Brain microvascular endothelial cell (primary cell): ENCODE results near the gene TIAM2.

Experiments used
- DNase-seq: peaks from one replicate; pipeline ENCODE4 v3.0.0-alpha.2; 2020
- H3K27ac ChIP-seq: fragments of 250-450 bp; sonication (Bioruptor Pico); 2 replicates; pipeline ENCODE4 v1.5.1; 2020; ENCODE audit warnings: mild to moderate bottlenecking, moderate library complexity
- H3K27me3 ChIP-seq: fragments of 250-450 bp; sonication (Bioruptor Pico); replicated peaks from 2 replicates; pipeline ENCODE4 v1.5.1; 2020; ENCODE audit warnings: mild to moderate bottlenecking
- H3K36me3 ChIP-seq: fragments of 250-450 bp; sonication (Bioruptor Pico); replicated peaks from 2 replicates; pipeline ENCODE4 v1.5.1; 2020; ENCODE audit warnings: mild to moderate bottlenecking
- H3K4me3 ChIP-seq: 2 replicates; pipeline ENCODE4 v1.5.1; 2011; ENCODE audit warnings: low read depth, mild to moderate bottlenecking, control low read depth, low read length, moderate library complexity
- CTCF ChIP-seq: IDR thresholded peaks from 2 replicates; pipeline ENCODE4 v1.5.1; 2011; ENCODE audit warnings: low read depth, mild to moderate bottlenecking, moderate library complexity, low read length, control low read depth, inconsistent platforms; ENCODE audit errors: missing control alignments
- in situ Hi-C: cut with HindIII; loops from 2 replicates; pipeline ENCODE4 v1.10.0; 2017; ENCODE audit warnings: low sequenced_read_pairs, low pct_ligation_motif_present

TIAM2 gene

GRCh38 chr6:155126727-155127439 lies 131.8 kb downstream of the TIAM2 start:
- peak; percentile 93 for DNase-seq
- Histone ChIP-seq H3K27me3 (no peaks in the 10 kb centered on the region), H3K4me3 (no peak overlapping the region), H3K27ac (peak overlapping the region; percentile 67), H3K36me3 (no peaks in the 10 kb centered on the region)
- in situ Hi-C loops: no loop called here
- no peak for TF ChIP-seq CTCF

DNA sequence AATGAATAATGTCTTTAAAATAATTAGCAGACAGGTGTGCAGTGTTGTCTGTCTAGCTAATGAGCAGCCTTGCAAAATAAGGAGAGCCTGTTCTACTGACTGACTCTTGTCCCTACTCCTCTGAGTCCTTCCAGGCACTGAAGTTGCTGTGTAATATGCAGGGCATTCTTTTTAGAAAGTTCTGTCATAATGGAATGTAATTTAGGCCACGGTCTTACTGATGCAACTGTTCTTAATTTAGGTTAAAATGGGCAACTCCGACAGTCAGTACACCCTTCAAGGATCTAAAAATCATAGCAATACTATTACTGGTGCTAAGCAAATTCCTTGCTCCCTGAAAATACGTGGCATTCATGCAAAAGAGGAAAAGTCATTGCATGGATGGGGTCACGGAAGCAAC lies 133.9 kb downstream of the TIAM2 start:
- Histone ChIP-seq H3K27ac (no peak overlapping the region), H3K27me3 (no peaks in the 10 kb centered on the region), H3K4me3 (no peak overlapping the region), H3K36me3 (no peaks in the 10 kb centered on the region)
- TF ChIP-seq CTCF: no peak
- in situ Hi-C loops: no loop called here
- no peak for DNase-seq

- no peak for DNase-seq
- no peak for TF ChIP-seq CTCF
- no peak overlapping the region for H3K4me3 ChIP-seq
- no peaks in the 10 kb centered on the region for H3K27me3 ChIP-seq
- in situ Hi-C loops: no loop called here
- no peak overlapping the region for H3K27ac ChIP-seq
- no peaks in the 10 kb centered on the region for H3K36me3 ChIP-seq
Observed at GRCh38 chr6:155129744-155130143, 134.6 kb downstream of the TIAM2 start.

- no peak for DNase-seq
- TF ChIP-seq CTCF: no peak
- Histone ChIP-seq H3K4me3 (no peak overlapping the region), H3K36me3 (no peaks in the 10 kb centered on the region), H3K27ac (no peak overlapping the region), H3K27me3 (no peaks in the 10 kb centered on the region)
- in situ Hi-C loops: no loop called here
Observed at GRCh38 chr6:155130161-155130853, 135.2 kb downstream of the TIAM2 start.

- Histone ChIP-seq H3K4me3 (no peak overlapping the region), H3K36me3 (no peaks in the 10 kb centered on the region), H3K27ac (no peak overlapping the region), H3K27me3 (no peaks in the 10 kb centered on the region)
- in situ Hi-C loops: no loop called here
- DNase-seq: no peak
- TF ChIP-seq CTCF: no peak
Observed at GRCh38 chr6:155132617-155133016, 137.5 kb downstream of the TIAM2 start.

DNA sequence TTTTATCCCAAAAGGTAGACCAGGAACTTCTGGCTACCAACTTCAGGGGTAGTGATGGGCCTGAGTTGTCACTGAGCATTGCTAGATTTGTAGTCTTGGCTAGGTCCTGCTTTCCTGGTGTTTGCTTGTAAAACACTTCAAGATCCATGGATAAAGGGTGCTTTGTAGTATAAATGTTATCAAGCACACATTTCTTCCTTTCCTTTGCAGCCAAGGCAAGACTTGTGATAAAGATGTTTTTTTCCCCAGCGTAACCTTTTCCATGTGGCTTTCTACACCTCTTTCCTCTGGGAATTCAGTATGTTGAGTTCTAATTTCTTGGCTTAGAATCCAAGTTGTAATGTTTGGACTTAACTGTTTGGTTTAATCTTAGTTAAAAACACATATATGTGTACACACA lies 145.9 kb downstream of the TIAM2 start:
- in situ Hi-C loops: no loop called here
- DNase-seq: no peak
- TF ChIP-seq CTCF: no peak

More for the DNA sequence above, 145.9 kb downstream of the TIAM2 start:
- Histone ChIP-seq H3K27ac (no peak overlapping the region), H3K27me3 (no peaks in the 10 kb centered on the region), H3K4me3 (no peak overlapping the region), H3K36me3 (no peaks in the 10 kb centered on the region)
